IMR-90 (cell line): ENCODE results near the gene ETS1. TPM values are rescaled to one million over a fixed set of nuclear protein-coding genes. Genes with fewer than 3 reads are reported as not detected.
A peak's percentile ranks its signal among the peaks of the same experiment; 100 is the strongest.

Source experiments
- ATAC-seq: fragments of 200-7000 bp; cut with Tn5 transposase; 2 replicates; pipeline ENCODE4 v1.9.1; 2020; ENCODE audit warnings: low read depth, mild to moderate bottlenecking, moderate library complexity
- BruUV-seq: library from RNA; stranded (reverse); fragments of 400-500 nt; replicated peaks from 2 replicates; lab custom pipeline; 2021; lab: Mats Ljungman, UMichigan
- CTCF ChIA-PET: fragments of 300-600 bp; formaldehyde crosslinking; extraction: SDS; loops from one replicate; lab custom pipeline; 2021; ENCODE audit warnings: antibody characterized with exemption; lab: Yijun Ruan, JAX
- POLR2A ChIA-PET: fragments of 300-600 bp; sonication (Branson Sonifier 250); formaldehyde crosslinking; loops from one replicate; lab custom pipeline; 2022; ENCODE audit warnings: antibody characterized with exemption; ENCODE audit not compliant: unreplicated experiment; lab: Charles Lee
- DNase-seq: peaks from one replicate; pipeline ENCODE4 v3.0.0; 2013
- H2AFZ ChIP-seq: replicated peaks from 2 replicates; pipeline ENCODE3; 2013; ENCODE audit warnings: low read length, mild to moderate bottlenecking; ENCODE audit not compliant: poor library complexity
- H2AK5ac ChIP-seq: 2 replicates; pipeline ENCODE4 v1.6.1; 2013; ENCODE audit warnings: low read depth, low read length, inconsistent platforms
- H2AK9ac ChIP-seq: replicated peaks from 2 replicates; pipeline ENCODE3; 2013; ENCODE audit warnings: mild to moderate bottlenecking, low read depth, low read length, moderate library complexity; ENCODE audit not compliant: poor library complexity
- H2BK120ac ChIP-seq: 2 replicates; pipeline ENCODE4 v1.6.1; 2013; ENCODE audit warnings: low read depth, low read length, inconsistent platforms
- H2BK15ac ChIP-seq: 3 replicates; pipeline ENCODE4 v1.6.1; 2013; ENCODE audit warnings: low read depth, low read length, inconsistent platforms
- H2BK20ac ChIP-seq: 2 replicates; pipeline ENCODE4 v1.6.1; 2013; ENCODE audit warnings: low read depth, mild to moderate bottlenecking, inconsistent platforms, low read length, moderate library complexity
- H2BK5ac ChIP-seq: 2 replicates; pipeline ENCODE4 v1.6.1; 2013; ENCODE audit warnings: mild to moderate bottlenecking, low read depth, low read length, inconsistent platforms; ENCODE audit not compliant: poor library complexity, severe bottlenecking
- H3K14ac ChIP-seq: replicated peaks from 2 replicates; pipeline ENCODE4 v1.6.1; 2013; ENCODE audit warnings: low read depth, low read length, inconsistent platforms
- H3K18ac ChIP-seq: 2 replicates; pipeline ENCODE4 v1.6.1; 2013; ENCODE audit warnings: low read depth, low read length, control low read depth
- H3K23ac ChIP-seq: 2 replicates; pipeline ENCODE4 v1.6.1; 2013; ENCODE audit warnings: low read depth, low read length, inconsistent platforms
- H3K27ac ChIP-seq: 2 replicates; pipeline ENCODE4 v1.5.1; 2013; ENCODE audit warnings: mild to moderate bottlenecking, control low read depth, low read length; ENCODE audit not compliant: insufficient read depth
- H3K27me3 ChIP-seq: 2 replicates; pipeline ENCODE4 v1.6.1; 2013; ENCODE audit warnings: low read length; ENCODE audit not compliant: control insufficient read depth, insufficient read depth
- H3K36me3 ChIP-seq: 2 replicates; pipeline ENCODE4 v1.6.1; 2013; ENCODE audit warnings: low read length, mixed read lengths; ENCODE audit not compliant: control insufficient read depth, insufficient read depth
- H3K4ac ChIP-seq: 2 replicates; pipeline ENCODE4 v1.6.1; 2013; ENCODE audit warnings: low read depth, low read length, inconsistent platforms
- H3K4me1 ChIP-seq: 2 replicates; pipeline ENCODE4 v1.6.1; 2013; ENCODE audit warnings: low read length, mixed read lengths; ENCODE audit not compliant: control insufficient read depth, insufficient read depth
- H3K4me2 ChIP-seq: 2 replicates; pipeline ENCODE4 v1.6.1; 2013; ENCODE audit warnings: low read depth, mild to moderate bottlenecking, control low read depth, low read length, moderate library complexity
- H3K4me3 ChIP-seq: 2 replicates; pipeline ENCODE4 v1.5.1; 2013; ENCODE audit warnings: low read depth, mild to moderate bottlenecking, control low read depth, low read length, moderate library complexity; ENCODE audit not compliant: insufficient read depth
- H3K56ac ChIP-seq: 2 replicates; pipeline ENCODE4 v1.6.1; 2013; ENCODE audit warnings: low read length, inconsistent platforms; ENCODE audit not compliant: insufficient read depth; ENCODE audit errors: extremely low read depth
- H3K79me1 ChIP-seq, 2 experiments: 2 replicates each; pipeline ENCODE4 v1.6.1; 2013; ENCODE audit warnings: low read length in 2 of 2, inconsistent platforms in 1 of 2, low read depth in 1 of 2
- H3K9ac ChIP-seq: 2 replicates; pipeline ENCODE4 v1.6.1; 2013; ENCODE audit warnings: low read depth, low read length, control low read depth
- H3K9me1 ChIP-seq: 2 replicates; pipeline ENCODE4 v1.6.1; 2013; ENCODE audit warnings: low read length, inconsistent platforms; ENCODE audit not compliant: insufficient read depth
- H3K9me3 ChIP-seq: 2 replicates; pipeline ENCODE4 v1.6.1; 2013; ENCODE audit warnings: low read length; ENCODE audit not compliant: control insufficient read depth, insufficient read depth
- H4K20me1 ChIP-seq: 2 replicates; pipeline ENCODE4 v1.6.1; 2013; ENCODE audit warnings: low read length, inconsistent platforms; ENCODE audit not compliant: insufficient read depth
- H4K5ac ChIP-seq: 2 replicates; pipeline ENCODE4 v1.6.1; 2013; ENCODE audit warnings: mild to moderate bottlenecking, low read depth, low read length, control low read depth
- H4K8ac ChIP-seq, 2 experiments: 2 replicates each; pipeline ENCODE4 v1.6.1; 2013; ENCODE audit warnings: low read depth in 2 of 2, low read length in 2 of 2, control low read depth in 1 of 2, inconsistent platforms in 1 of 2
- H4K91ac ChIP-seq: 2 replicates; pipeline ENCODE4 v1.6.1; 2013; ENCODE audit warnings: low read depth, low read length, inconsistent platforms; ENCODE audit not compliant: insufficient read depth
- BHLHE40 ChIP-seq: fragments of 150-350 bp; IDR thresholded peaks from 2 replicates; pipeline ENCODE4 v1.6.1; 2016; ENCODE audit warnings: mild to moderate bottlenecking, low read depth, low read length
- CEBPB ChIP-seq: IDR thresholded peaks from 2 replicates; pipeline ENCODE4 v1.6.1; 2012; ENCODE audit warnings: low read depth, low read length, improper control_type of control experiment
- CHD1 ChIP-seq: IDR thresholded peaks from 2 replicates; pipeline ENCODE4 v1.6.1; 2012; ENCODE audit warnings: low read depth, low read length, improper control_type of control experiment
- FOS ChIP-seq: fragments of 150-350 bp; IDR thresholded peaks from 2 replicates; pipeline ENCODE4 v1.6.1; 2016; ENCODE audit warnings: low read depth, low read length
- MAFK ChIP-seq: IDR thresholded peaks from 2 replicates; pipeline ENCODE4 v1.6.1; 2012; ENCODE audit warnings: low read depth, low read length, improper control_type of control experiment
- NFE2L2 ChIP-seq: fragments of 150-350 bp; IDR thresholded peaks from 2 replicates; pipeline ENCODE4 v1.6.1; 2016; ENCODE audit warnings: low read depth, mild to moderate bottlenecking, low read length
- POLR2A ChIP-seq: IDR thresholded peaks from 2 replicates; pipeline ENCODE4 v1.6.1; 2012; ENCODE audit warnings: mild to moderate bottlenecking, low read depth, low read length
- RCOR1 ChIP-seq: IDR thresholded peaks from 2 replicates; pipeline ENCODE4 v1.6.1; 2012; ENCODE audit warnings: mild to moderate bottlenecking, low read length, improper control_type of control experiment; ENCODE audit not compliant: insufficient replicate concordance
- SMC3 ChIP-seq: fragments of 150-350 bp; IDR thresholded peaks from 2 replicates; pipeline ENCODE4 v1.6.1; 2016; ENCODE audit warnings: low read depth, mild to moderate bottlenecking, antibody characterized with exemption, low read length, moderate library complexity
- WGBS, 2 experiments: methylation state at CpG; one replicate each; pipeline versions ENCODE4 v1.1.5 to v1.1.7; 2013; ENCODE audit warnings: missing lambda C conversion rate in 2 of 2; ENCODE audit not compliant: insufficient read length in 1 of 2; ENCODE audit errors: extremely low coverage in 2 of 2; 5-methylcytosine and 5-hydroxymethylcytosine counted together
- dilution Hi-C: fragments of 300-500 bp; cut with HindIII; formaldehyde crosslinking; loops from one replicate; pipeline ENCODE4 v1.14.3; 2018; ENCODE audit warnings: low sequenced_read_pairs; ENCODE audit not compliant: unreplicated experiment
- in situ Hi-C: fragments of 300-500 bp; cut with MboI; formaldehyde crosslinking; loops from 3 replicates; pipeline ENCODE4 v1.14.3; 2019; ENCODE audit warnings: low sequenced_read_pairs, inconsistent platforms, mixed read lengths
- intact Hi-C: fragments of 100-400 bp; cut with micrococcal nuclease; formaldehyde crosslinking; loops from 2 replicates; pipeline ENCODE4 v1.10.0; 2022
- polyA plus RNA-seq, 3 experiments: library from polyadenylated mRNA; depleted of rRNA; stranded (reverse); fragments of >200 nt; gene quantifications; 2 replicates each; pipeline ENCODE4 v1.2.3, GENCODE V29; 2012; ENCODE audit warnings: low replicate concordance in 1 of 3
- total RNA-seq: library from RNA; depleted of rRNA; stranded (reverse); fragments of >200 nt; gene quantifications from 2 replicates; pipeline ENCODE4 v1.2.3, GENCODE V29; 2012
- TF ChIP-seq, protein P1 (sequence below): conservative IDR thresholded peaks from 2 replicates; pipeline ENCODE4 v1.5.1; 2012; ENCODE audit warnings: mild to moderate bottlenecking, low read depth, low read length, improper control_type of control experiment
- TF ChIP-seq, protein P2 (sequence below): fragments of 150-350 bp; IDR thresholded peaks from 2 replicates; pipeline ENCODE4 v1.6.1; 2016; ENCODE audit warnings: low read depth, mild to moderate bottlenecking, low read length, moderate library complexity, borderline replicate concordance

The ETS1 gene
- total and polyA plus RNA-seq, 2 of the 4 experiments (the other 2 are of a cell fraction): 41.2 to 56.3 TPM

DNA sequence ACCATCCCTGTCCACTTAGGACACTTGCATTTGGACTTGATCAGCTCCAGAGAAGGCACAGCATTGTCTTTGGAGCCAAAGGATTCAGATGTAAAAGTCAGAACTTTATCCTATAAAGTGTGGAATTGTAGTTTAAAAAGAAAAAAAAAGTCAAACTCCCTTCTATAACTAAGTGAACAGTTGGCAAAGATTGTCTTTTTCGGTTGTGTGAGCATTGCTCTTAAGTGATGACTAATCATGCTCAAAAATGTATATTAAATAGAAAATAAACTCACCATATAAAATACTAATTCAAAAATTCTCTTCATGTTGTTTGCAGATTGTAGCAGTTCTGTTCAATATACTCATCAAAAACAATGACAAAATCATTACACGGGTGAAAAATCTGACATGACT lies 93.8 kb downstream of the ETS1 start:
- Histone ChIP-seq H3K9me1 (peaks cover 37% of the 10 kb centered on the region), H3K27ac (peak overlapping the region; percentile 42; the same call in 1 of the 2 replicates), H3K4me2 (no peak overlapping the region), H4K91ac (peak overlapping the region; percentile 9; the same call in 1 of the 2 replicates), H2BK15ac (no peak overlapping the region; the same call in 2 of the 3 replicates), H3K4ac (peak overlapping the region; percentile 70), H3K9ac (no peak overlapping the region), H3K36me3 (peaks cover 13% of the 10 kb centered on the region), H2BK5ac (peak overlapping the region; percentile 61), H2AK9ac (no peak overlapping the region), H3K4me3 (no peak overlapping the region), H3K9me3 (no peaks in the 10 kb centered on the region), H3K79me1 (peaks cover 27 to 76% of the 10 kb centered on the region in 2 experiments), H3K23ac (peak overlapping the region; percentile 68), H3K18ac (peak overlapping the region; percentile 12), H3K27me3 (no peaks in the 10 kb centered on the region), H2BK20ac (no peak overlapping the region), H4K20me1 (peaks cover 73% of the 10 kb centered on the region), H2AK5ac (peak overlapping the region; percentile 78; the same call in 1 of the 2 replicates), H3K14ac (peak overlapping the region; percentile 73; the same call in 1 of the 2 replicates), H2BK120ac (peak overlapping the region; percentile 44; the same call in 1 of the 2 replicates), H4K8ac (peak overlapping the region in 1 of 2 experiments; percentile 74; a peak in 1 of 4 replicates), H4K5ac (peak overlapping the region; percentile 4; the same call in 1 of the 2 replicates), H3K56ac (no peak overlapping the region), H2AFZ (no peak overlapping the region), H3K4me1 (peaks cover 29% of the 10 kb centered on the region)
- no peak for TF ChIP-seq MAFK
- TF ChIP-seq, protein P1, sequence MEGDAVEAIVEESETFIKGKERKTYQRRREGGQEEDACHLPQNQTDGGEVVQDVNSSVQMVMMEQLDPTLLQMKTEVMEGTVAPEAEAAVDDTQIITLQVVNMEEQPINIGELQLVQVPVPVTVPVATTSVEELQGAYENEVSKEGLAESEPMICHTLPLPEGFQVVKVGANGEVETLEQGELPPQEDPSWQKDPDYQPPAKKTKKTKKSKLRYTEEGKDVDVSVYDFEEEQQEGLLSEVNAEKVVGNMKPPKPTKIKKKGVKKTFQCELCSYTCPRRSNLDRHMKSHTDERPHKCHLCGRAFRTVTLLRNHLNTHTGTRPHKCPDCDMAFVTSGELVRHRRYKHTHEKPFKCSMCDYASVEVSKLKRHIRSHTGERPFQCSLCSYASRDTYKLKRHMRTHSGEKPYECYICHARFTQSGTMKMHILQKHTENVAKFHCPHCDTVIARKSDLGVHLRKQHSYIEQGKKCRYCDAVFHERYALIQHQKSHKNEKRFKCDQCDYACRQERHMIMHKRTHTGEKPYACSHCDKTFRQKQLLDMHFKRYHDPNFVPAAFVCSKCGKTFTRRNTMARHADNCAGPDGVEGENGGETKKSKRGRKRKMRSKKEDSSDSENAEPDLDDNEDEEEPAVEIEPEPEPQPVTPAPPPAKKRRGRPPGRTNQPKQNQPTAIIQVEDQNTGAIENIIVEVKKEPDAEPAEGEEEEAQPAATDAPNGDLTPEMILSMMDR: no peak
- TF ChIP-seq FOS: no peak
- no peak for TF ChIP-seq NFE2L2
- no peak for TF ChIP-seq SMC3
- no peak for TF ChIP-seq CEBPB
- TF ChIP-seq POLR2A: no peak
- no peak for TF ChIP-seq BHLHE40
- TF ChIP-seq CHD1: no peak
- TF ChIP-seq, protein P2, sequence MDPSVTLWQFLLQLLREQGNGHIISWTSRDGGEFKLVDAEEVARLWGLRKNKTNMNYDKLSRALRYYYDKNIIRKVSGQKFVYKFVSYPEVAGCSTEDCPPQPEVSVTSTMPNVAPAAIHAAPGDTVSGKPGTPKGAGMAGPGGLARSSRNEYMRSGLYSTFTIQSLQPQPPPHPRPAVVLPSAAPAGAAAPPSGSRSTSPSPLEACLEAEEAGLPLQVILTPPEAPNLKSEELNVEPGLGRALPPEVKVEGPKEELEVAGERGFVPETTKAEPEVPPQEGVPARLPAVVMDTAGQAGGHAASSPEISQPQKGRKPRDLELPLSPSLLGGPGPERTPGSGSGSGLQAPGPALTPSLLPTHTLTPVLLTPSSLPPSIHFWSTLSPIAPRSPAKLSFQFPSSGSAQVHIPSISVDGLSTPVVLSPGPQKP: no peak
- no peak for TF ChIP-seq RCOR1
- WGBS, 2 experiments: no CpG with 5 or more reads among the region's 2 CpGs
- no TSS peak for BruUV-seq
- ChIA-PET POLR2A (interaction anchor here (0.6 kb wide), 1 partner anchor 141 kb away, joined by 3 read pairs; no protein-coding TSS in a partner anchor), CTCF (no interaction called here)
- intact Hi-C loops (no loop called here), in situ Hi-C loops (no loop called here), dilution Hi-C loops (no loop called here)
- ATAC-seq: no peak
- DNase-seq: peak; percentile 65
